ENCODE results near the gene SPAG6.
"Not testable (repeated sequence)": the region's sequence is repeated elsewhere in the genome, so short reads cannot be mapped to it uniquely, and the experiment has no call there.

The SPAG6 gene

DNA sequence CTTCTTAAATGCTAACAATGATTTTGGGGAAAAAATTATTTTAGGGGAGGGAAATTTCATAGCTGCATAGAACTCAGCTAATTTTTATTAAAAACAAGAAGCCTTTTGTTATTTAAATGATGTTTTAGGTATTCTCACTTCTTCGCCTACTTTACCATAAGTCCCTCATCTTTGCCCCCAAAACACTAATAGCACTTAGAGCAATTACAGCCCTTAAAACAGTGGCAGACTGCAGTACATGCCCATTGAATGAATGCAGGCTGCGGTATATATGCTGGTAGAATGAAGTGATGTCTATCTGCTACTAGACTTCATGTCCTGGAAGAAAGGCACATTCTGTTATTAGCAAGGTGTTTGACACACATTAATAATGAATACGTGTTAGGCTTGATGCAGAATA lies 2.9 kb upstream of the SPAG6 start:
- FAIRE-seq = no peak

DNA sequence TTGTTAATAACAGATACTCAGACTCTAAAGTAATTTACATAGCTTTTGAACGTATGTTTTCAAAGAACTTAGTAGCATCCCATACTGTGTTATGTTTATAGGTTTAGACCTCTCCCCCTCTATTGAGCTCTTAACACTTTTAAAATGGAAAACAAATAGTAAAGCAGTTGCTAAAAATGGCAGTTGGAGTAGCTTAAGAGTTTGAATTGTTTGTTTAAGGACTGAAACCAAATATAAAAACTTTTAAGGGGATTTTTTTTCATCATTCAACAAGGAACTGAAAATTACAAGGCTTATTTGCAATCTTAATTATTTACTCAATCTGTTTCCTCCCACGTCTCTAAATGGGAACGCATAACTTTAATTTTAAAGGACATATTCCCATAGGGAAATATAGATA lies 1.6 kb upstream of the SPAG6 start:
- FAIRE-seq = no peak

DNA sequence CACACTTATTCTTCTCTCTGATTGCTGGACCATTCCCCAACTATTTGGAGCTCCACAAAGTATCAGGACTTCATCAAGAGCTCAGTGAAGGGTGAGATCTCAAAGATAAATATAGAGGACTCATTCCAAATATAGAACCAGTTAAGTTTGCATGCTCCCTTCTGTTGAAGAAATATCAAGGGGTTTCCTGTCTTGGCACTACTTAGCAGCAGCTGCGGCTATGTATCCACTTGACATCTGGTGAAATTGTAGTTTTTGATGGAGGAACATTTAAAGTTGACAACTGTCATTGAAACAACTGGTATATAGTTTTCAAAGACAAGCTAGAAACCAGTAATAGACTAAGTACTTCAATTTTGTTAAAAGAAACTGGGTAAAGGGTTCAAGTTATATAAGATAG lies 1.0 kb upstream of the SPAG6 start:
- FAIRE-seq = no peak

DNA sequence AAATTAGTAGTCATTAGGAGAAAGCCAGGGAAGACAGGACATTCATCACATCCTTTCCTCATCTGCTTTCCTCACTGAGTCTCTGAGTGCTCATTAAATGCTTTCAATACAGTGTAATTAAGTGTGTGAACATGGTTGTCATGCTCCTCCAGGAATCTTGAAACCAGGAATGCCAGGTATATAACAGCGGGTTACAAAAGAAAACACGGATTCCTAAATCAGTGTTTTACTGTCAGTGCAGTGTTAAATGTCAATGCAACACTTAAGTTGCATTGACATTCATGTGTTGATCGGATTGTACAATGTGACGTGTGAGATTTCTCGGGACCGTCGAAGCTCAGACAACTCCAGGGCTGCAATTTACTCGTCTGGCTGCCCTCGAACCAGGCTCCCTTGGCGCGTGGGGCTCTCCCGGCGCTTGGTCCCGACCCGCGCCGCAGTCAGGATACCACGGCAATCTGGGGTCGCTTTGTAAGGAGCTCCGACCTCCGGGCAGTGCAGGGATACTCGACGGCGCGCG lies 455 bp upstream of the SPAG6 start:
- no peak for FAIRE-seq

DNA sequence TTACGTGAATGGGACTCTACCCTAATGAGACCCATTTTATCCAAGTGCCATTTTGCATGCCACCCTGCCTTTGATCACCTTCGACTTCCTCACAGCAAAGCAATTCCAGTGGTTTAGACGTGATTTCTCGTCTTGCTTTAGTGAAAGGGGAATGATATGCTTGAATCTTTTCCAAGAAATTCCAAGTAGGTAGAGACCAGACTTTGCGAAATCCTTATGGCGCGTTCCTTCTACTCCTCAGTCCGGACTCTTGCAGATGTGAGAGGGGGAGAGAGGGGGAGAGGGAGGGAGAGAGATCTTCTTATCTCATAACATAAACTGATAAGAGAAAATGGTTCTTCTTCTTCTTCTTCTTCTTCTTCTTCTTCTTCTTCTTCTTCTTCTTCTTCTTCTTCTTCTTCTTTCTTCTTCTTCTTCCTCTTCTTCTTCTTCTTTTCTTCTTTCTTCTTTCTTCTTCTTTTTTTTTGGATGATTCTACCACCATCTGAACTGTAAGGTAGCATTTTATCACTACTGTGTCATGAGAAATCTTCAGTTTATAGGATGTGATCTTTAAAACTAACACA lies 883 bp downstream of the SPAG6 start:
- no peak for FAIRE-seq

DNA sequence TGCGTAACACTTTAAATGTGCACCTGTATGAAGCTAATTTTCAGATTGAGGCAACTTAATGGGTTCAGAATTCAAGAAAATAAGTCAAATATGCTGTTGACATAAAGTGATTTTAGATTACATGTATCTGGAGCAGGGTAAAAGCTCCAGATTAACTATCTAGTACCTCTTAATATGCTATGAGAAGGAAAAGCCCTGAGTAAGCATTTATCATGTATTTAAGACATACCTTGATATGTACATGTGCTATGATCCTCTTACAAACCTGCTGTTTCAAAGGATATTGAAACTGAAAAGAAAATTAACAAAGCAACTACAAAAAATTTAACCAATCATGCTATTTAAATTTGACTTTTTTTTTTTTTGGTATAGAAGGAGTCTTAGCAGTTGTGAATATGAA lies 4.5 kb downstream of the SPAG6 start:
- no peak for FAIRE-seq

DNA sequence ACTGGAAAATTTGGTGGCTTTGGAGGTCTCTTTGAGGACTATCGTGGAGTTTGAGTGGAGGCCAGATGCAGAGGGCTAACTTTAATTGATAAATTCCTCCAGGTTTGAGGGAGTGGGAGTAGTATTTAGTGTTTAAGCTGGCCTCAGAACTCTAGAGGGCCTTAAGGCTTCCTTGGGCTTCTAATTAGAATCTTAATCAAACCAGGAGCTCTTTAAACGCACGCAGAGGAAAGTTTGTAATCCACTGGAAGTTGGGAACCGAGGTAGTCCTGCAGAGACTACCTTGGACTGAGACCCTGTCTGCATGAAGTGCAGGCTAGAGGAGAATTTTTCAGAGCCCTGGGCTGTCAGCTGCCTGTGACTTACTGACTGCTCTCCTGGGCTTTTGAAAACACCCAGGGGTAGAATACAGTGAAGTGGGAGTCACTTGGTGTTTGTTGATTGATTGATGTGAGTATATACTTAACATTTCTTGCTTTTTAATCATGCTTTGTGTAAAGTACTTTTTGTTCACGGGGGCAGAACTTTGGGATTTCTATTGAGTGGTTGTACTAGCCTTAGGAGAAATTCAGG lies 5.9 kb downstream of the SPAG6 start:
- no peak for FAIRE-seq

DNA sequence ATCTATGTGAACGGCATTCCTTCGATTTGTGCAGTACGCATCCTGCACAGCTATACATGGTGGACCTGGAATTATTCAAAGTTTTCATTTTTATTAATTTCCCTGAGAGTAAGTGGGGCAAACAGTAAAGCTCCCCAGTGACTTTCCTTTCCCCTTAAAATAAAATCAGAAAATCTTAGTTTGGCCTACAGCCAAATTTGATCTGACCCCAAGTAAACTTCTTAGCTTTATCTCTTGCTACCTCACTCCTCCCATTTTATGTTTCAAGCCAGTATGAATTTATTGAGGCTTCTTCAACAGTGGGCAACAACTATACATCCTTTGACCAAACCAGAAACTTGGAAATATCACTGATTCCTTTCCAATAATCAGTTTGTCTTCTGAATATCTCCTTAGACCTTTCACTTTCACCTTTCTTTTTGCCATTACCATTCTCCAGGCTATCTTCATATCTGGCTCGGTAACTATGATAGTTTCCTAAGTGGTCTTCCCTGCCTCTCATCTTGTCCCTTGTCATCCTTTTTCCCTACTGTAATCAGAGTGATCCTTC lies 11.1 kb downstream of the SPAG6 start:
- no peak for FAIRE-seq

DNA sequence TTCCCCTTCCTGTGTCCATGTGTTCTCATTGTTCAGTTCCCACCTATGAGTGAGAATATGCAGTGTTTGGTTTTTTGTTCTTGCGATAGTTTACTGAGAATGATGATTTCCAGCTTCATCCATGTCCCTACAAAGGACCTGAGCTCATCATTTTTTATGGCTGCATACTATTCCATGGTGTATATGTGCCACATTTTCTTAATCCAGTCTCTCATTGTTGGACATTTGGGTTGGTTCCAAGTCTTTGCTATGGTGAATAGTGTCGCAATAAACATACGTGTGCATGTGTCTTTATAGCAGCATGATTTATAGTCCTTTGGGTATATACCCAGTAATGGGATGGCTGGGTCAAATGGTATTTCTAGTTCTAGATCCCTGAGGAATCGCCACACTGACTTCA lies 12.5 kb downstream of the SPAG6 start:
- FAIRE-seq = not testable (repeated sequence)

DNA sequence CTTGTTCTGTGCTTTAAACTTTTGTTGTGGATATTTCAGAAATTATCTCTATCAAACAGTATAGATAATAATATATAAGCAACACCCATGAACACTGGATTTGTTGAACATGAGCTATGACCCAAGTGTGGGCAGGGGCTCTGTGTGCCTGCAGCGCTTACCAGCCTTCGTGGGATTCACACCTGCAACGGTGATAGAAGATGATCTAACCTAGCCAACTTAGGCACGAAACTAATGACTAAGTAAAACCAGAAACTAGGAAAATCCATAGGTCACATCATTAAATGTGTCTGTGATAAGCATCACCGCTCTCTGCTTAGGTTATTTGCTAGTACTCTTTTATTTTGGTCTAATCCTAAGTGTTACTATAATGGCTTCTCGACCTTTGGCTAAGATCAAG lies 18.0 kb downstream of the SPAG6 start:
- no peak for FAIRE-seq

DNA sequence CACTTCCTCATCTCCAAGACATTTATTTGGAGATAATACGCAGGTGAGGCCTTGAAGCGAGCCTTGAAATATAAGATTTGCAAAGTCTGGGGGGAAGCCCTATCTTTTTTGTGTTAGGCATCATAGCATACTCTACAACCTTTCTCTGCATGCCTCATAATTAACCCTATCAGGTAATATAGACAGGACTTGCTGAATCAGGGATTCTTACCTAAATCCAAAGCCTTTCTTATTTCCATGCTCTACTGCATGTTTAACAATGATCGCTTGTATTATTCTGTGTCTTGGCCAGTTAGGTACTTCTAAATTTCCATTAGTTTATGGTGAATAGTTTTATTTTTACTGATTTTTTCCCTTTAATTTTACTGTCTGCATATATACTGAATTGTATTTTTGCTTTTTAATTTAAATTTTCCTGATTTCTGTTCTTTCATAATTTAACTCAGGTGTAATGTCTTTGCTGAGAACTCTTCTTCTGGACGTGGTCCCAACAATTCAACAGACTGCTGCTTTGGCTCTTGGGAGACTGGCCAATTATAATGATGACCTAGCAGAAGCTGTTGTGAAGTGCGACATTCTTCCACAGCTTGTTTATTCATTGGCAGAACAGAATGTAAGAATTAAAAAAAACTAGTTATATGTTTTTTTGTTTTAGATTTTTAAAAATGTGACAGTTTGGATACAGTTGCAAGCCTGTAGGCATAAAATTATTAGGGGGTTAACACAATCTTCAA lies 19.3 kb downstream of the SPAG6 start:
- no peak for FAIRE-seq

DNA sequence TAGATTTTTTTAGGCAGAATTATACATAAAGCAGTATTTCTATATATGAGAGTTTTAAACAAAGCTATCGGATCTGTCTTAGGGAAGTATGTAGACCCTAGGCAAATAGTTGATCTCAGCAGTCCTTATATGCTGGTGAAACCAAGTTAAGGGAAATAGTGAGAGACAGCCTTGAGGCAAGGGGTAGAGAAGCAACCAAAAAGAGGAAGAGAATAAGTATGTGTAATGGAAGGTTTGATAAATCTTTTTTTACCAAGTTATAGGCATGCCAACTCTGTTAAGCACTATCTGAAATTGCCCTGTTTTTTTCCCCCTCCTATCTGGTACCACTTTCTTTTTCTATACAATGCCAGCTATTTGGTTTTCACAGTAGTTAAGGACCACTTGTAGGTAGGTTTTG lies 19.9 kb downstream of the SPAG6 start:
- no peak for FAIRE-seq

DNA sequence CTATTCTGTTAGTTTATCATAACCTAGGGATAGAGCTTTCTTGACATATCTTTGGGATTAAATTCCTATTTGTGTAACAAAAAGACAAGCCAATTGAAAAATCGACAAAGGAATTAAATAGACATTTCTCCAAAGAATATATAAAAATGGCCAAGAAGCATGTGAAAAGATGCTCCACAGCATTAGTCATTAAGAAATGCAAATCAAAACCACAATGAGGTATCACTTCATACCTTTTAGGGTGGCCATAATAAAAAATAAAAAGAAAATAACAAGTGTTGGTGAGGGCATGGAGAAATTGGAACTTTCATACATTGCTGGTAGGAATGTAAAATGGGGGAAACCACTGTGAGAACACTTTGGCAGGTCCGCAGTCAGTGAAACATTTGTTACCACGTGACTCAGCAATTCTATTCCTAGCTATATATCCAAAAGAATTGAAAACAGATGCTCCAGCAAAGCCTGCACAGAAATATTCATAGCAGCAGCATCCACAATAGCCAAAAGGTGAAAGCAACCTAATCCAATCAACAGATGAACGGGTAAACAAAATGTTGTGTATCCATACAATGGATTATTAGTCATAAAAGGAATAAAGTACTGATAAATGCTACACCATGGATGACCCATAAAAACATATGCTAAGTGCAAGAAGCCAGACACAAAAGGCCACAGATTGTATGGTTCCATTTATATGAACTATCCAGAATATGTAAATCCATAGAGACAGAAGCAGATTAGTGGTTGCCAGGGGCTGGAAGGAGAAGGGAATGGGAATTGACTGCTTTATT lies 20.5 kb downstream of the SPAG6 start:
- FAIRE-seq = no peak

DNA sequence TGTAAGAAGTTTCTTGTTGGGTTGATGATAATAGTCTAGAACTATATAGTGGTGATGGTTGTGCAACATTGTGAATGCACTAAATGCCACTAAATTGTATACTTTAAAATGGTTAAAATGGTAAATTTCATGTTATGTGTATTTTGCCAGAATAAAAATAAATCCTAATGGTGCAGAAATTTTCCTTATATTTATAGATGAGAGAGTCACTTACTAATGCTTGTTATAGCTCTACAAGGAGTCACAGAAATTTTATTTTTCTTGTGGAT lies 21.1 kb downstream of the SPAG6 start:
- FAIRE-seq = no peak

DNA sequence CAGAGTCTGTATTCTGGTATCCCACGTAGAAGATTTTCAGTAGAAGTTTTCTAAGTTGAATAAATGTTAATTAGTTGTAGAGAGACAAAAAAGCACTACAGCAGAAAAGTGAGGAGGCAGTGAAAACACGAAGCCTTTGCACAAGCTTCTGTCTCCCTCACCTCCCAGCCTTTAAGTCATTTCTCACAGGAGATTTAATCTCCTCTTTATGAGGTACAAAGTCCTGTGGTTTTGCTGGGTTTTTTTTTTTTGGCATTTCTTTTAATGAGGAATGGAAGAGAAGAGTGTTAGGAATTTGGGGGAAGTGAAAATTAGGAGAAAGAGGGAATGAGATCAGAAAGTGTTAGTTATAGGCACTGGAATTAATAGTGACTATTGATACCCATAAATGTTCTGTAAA lies 21.5 kb downstream of the SPAG6 start:
- FAIRE-seq = no peak

DNA sequence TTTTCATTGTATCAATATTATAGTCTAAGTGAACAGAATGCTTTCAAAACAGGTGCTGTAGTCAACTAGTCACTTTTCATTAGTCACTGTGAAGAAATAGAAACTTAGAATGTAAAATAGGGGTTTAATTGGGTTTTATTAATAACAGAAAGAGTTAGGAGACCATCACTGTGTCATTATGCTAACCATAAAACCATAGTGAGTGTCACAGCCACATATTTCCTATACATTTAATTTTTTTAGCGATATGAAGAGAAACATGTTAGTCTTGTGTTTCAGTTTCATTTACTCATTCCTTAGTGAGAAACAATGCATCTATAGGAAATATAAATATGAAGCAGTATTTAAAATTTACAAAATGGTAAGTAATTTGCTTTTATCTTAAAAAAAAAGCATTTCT lies 22.2 kb downstream of the SPAG6 start:
- FAIRE-seq = no peak

DNA sequence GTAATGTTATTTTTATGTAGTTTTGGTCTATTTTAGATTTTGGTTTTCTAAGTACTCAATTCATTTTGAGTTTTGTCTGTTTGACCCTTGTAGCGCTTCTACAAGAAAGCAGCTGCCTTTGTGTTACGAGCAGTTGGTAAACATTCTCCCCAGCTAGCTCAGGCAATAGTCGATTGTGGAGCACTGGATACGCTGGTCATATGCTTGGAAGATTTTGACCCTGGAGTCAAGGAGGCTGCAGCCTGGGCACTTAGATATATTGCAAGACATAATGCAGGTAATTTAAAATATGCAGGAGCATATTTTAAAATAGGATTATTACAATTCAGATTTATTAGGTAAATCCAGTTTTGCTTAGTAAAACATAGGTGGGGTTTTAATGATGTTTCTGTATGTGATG lies 23.1 kb downstream of the SPAG6 start:
- no peak for FAIRE-seq

DNA sequence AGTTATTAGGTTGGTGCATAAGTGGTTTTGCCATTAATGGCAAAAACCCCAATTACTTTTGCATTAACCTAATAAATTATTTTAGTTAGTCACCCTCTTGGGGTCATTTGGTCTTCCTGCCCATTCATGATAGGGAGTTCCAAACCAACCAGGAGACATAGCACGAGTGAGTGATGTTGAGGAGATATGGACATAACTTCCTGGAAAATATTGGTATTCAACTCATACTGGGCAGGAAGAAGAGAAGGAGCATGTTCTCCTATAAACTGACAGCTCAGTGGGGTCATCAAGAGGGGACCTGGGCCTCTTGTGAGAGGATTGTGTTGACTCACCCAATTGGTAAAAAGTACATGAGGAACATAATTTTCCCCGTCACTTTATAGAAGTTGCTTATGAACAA lies 23.7 kb downstream of the SPAG6 start:
- FAIRE-seq = no peak

DNA sequence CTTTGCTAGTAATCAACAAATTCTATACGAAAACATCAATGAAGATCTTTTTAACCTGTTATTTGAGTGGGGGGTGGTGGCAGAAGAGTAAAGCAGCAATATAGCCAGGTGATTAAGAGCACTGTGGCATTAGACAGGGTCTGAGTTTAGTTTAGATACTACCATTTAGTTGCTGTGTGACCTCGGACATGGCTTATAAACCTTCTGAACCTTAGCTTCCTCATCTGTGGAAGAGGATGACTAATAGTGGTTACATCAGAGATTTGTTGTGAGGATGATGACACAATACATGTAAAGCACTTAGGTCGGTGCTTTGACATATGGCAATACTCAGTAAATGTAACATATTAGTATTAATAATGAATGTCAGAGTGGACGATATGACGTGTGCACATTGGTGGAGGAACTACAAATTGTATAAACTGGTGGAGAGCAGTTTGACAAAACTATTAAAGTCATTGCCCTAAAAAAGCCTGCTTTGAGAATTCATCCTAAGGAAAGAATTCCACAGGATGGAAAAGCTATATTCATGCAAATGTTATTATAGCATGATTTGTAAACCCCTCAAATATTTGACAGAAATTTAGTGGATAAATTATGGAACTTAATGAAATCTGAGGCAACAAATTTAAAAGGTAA lies 24.3 kb downstream of the SPAG6 start:
- FAIRE-seq = no peak

DNA sequence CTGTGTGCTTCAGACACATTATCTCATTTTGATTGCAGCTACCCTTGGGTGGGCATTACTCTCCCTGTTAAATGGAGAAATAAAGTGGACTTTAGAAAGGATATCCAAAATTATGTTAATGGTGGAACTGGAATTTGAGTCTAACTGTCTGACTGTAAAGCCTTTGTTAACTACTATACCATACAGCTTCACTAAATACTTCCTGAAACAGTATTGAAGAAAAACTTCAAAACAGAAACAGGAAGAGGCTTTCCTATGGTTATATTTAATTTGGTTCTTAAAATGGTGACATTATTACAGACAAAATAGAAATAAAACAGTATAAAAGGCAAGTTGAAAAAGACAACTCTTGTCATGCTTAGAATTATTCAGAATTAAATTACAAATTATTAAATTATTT lies 25.0 kb downstream of the SPAG6 start:
- FAIRE-seq = no peak

DNA sequence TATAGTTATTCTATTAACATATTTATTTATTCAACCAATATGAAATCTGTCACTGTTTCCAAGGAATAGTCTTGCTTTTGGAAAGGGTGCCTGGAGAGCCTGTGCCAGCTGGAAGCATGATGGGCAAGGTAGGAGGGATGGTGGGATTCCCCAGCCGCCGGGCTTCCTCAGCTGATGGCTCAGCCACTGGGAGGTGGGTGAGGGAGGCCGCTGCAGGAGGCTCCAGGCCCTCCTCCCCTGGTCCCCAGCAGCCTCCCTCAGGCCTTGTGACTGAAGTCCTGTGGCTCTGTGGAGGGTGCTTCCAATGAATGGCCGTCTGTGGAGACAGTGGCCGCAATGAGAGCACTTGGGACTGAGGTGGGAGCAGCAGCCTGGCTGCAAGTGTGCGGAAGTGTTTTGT lies 27.0 kb downstream of the SPAG6 start:
- FAIRE-seq = no peak

DNA sequence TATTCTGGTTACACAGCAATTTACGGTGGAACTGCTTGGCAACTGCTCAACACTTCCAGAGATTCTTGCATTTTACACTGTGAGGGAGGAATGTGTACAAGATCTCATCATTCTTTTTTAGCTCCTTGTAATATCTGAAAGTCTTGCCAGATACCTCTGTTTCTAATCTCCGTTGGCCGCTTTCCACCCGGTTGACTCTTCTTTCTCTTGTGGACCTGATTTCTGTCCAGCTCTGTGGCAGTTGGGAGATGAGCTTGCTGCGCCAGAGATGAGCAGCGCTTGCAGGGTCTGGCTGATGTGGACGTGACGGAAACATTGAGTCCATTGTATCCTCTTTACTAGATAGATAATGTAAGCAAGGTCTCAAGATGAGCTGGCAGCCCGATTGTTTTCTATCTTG lies 27.6 kb downstream of the SPAG6 start:
- no peak for FAIRE-seq

DNA sequence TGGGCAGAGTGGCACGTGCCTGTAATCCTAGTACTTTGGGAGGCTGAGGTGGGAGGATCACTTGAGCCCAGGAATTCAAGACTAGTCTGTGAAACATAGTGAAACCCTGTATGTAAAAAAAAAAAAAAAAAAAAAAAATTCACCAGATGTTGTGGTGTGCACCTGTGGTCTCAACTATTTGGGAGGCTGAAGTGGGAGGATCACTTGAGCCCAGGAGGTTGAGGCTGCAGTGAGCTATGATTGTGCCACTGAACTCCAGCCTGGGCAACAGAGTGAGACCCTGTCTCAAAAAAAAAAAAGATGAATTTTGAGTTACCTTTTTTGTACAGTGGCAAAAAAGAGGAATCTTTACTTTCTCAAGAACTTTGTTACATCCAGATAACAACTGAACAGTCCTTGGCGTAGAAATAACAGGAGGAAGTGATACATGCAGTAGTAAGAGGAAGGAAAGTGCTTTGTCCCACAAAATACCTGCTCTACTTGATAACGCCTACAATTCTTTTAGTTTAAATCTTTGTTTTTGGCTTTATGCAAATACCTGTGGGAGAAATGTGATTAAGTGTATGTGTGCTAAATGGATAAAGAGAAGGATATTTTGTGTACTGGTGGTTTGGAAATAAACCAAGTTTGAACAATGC lies 29.3 kb downstream of the SPAG6 start:
- no peak for FAIRE-seq
